Ishikawa (cell line): ENCODE data around the gene NAV3.

Experiments used
- CEBPB ChIP-seq: IDR thresholded peaks from 2 replicates; pipeline ENCODE4 v1.6.1; 2012
- CREB1 ChIP-seq: IDR thresholded peaks from 2 replicates; pipeline ENCODE4 v1.6.1; 2012; ENCODE audit warnings: low read depth
- EGR1 ChIP-seq: IDR thresholded peaks from 2 replicates; pipeline ENCODE4 v1.6.1; 2012
- EP300 ChIP-seq: IDR thresholded peaks from 2 replicates; pipeline ENCODE4 v1.6.1; 2012; ENCODE audit warnings: borderline replicate concordance
- FOXM1 ChIP-seq: IDR thresholded peaks from 2 replicates; pipeline ENCODE4 v1.6.1; 2012; ENCODE audit warnings: low read depth, borderline replicate concordance
- MAX ChIP-seq: IDR thresholded peaks from 2 replicates; pipeline ENCODE4 v1.6.1; 2012
- NFIC ChIP-seq: IDR thresholded peaks from 2 replicates; pipeline ENCODE4 v1.6.1; 2012
- RAD21 ChIP-seq: IDR thresholded peaks from 2 replicates; pipeline ENCODE4 v1.6.1; 2012; ENCODE audit warnings: low read depth
- REST ChIP-seq: IDR thresholded peaks from 2 replicates; pipeline ENCODE4 v1.6.1; 2012; ENCODE audit warnings: low read depth, mild to moderate bottlenecking
- TAF1 ChIP-seq: IDR thresholded peaks from 2 replicates; pipeline ENCODE4 v1.6.1; 2012; ENCODE audit warnings: low read depth, mild to moderate bottlenecking
- TCF12 ChIP-seq: IDR thresholded peaks from 2 replicates; pipeline ENCODE4 v1.6.1; 2012; ENCODE audit warnings: low read depth
- TEAD4 ChIP-seq: IDR thresholded peaks from 2 replicates; pipeline ENCODE4 v1.6.1; 2012
- USF1 ChIP-seq: IDR thresholded peaks from 2 replicates; pipeline ENCODE4 v1.6.1; 2012
- YY1 ChIP-seq: IDR thresholded peaks from 2 replicates; pipeline ENCODE4 v1.6.1; 2012; ENCODE audit warnings: low read depth

Gene NAV3

GRCh38 chr12:78145398-78145797, 314.7 kb downstream of the NAV3 start:
- no peak for TF ChIP-seq NFIC
- no peak for TF ChIP-seq TAF1
- no peak for TF ChIP-seq FOXM1
- no peak for TF ChIP-seq CEBPB
- no peak for TF ChIP-seq TEAD4
- no peak for TF ChIP-seq EGR1
- TF ChIP-seq TCF12 = no peak
- TF ChIP-seq YY1 = no peak
- TF ChIP-seq REST = no peak
- TF ChIP-seq EP300 = no peak
- no peak for TF ChIP-seq RAD21
- TF ChIP-seq CREB1 = no peak

- TF ChIP-seq TEAD4 (no peak), RAD21 (peak; percentile 62)
These were observed 315.7 kb downstream of the NAV3 start for GRCh38 chr12:78146365-78146772.

- no peak for TF ChIP-seq CEBPB
- TF ChIP-seq EP300 = no peak
These were observed 318.8 kb downstream of the NAV3 start for GRCh38 chr12:78149459-78149858.

- TF ChIP-seq CEBPB (no peak), REST (no peak), MAX (no peak), TAF1 (no peak), TEAD4 (no peak), USF1 (no peak)
These were observed 324.9 kb downstream of the NAV3 start for GRCh38 chr12:78155546-78155945.

- no peak for TF ChIP-seq CEBPB
- no peak for TF ChIP-seq EP300
These were observed 326.1 kb downstream of the NAV3 start for GRCh38 chr12:78156751-78157150.

GRCh38 chr12:78157199-78157598, 326.5 kb downstream of the NAV3 start:
- no peak for TF ChIP-seq CEBPB
- TF ChIP-seq YY1 = no peak
- no peak for TF ChIP-seq TAF1
- TF ChIP-seq NFIC = no peak
- TF ChIP-seq EP300 = no peak

GRCh38 chr12:78164154-78164553, 333.5 kb downstream of the NAV3 start:
- no peak for TF ChIP-seq FOXM1

GRCh38 chr12:78167510-78167909, 336.8 kb downstream of the NAV3 start:
- TF ChIP-seq NFIC (0 out of 2 replicates have a peak, but pooled peaks have one; percentile 20), TCF12 (no peak)

GRCh38 chr12:78171061-78171460, 340.4 kb downstream of the NAV3 start:
- TF ChIP-seq YY1 (no peak), EGR1 (no peak), TAF1 (no peak), REST (no peak), RAD21 (no peak)
